Panc1 (cell line): ENCODE data around the gene KEL. TPM values are rescaled to one million over a fixed set of nuclear protein-coding genes. Genes with fewer than 3 reads are reported as not detected.

Experiments
- ATAC-seq: fragments of 200-7000 bp; cut with Tn5 transposase; 2 replicates; pipeline ENCODE4 v1.9.1; 2020; ENCODE audit warnings: mild to moderate bottlenecking, moderate library complexity
- BruUV-seq: library from RNA; stranded (reverse); fragments of 400-500 nt; replicated peaks from 2 replicates; lab custom pipeline; 2021; lab: Mats Ljungman, UMichigan
- CTCF ChIA-PET: fragments of 300-600 bp; sonication (Branson Sonifier 250); formaldehyde crosslinking; loops from one replicate; lab custom pipeline; 2022; ENCODE audit warnings: antibody characterized with exemption; lab: Charles Lee
- POLR2A ChIA-PET: fragments of 300-600 bp; sonication (Branson Sonifier 250); formaldehyde crosslinking; loops from one replicate; lab custom pipeline; 2022; ENCODE audit warnings: antibody characterized with exemption; lab: Charles Lee
- DNase-seq: peaks from one replicate; pipeline ENCODE4 v3.0.0-alpha.2; 2010; ENCODE audit warnings: low read depth, low spot score
- H3K27ac ChIP-seq: 2 replicates; pipeline ENCODE4 v1.5.1; 2011; ENCODE audit warnings: mild to moderate bottlenecking, low read length, inconsistent platforms
- H3K27me3 ChIP-seq: fragments of 200-500 bp; sonication (Bioruptor generic); 2 replicates; pipeline ENCODE4 v1.6.0; 2014; ENCODE audit warnings: low read length, inconsistent platforms; ENCODE audit not compliant: control insufficient read depth, insufficient read depth
- H3K36me3 ChIP-seq: fragments of 200-500 bp; sonication (Bioruptor generic); 2 replicates; pipeline ENCODE4 v1.5.1; 2014; ENCODE audit warnings: inconsistent platforms, mild to moderate bottlenecking, low read length, moderate library complexity; ENCODE audit not compliant: control insufficient read depth, insufficient read depth
- H3K4me1 ChIP-seq: 2 replicates; pipeline ENCODE4 v1.5.1; 2011; ENCODE audit warnings: inconsistent platforms, mild to moderate bottlenecking, low read length, moderate library complexity; ENCODE audit not compliant: control insufficient read depth, insufficient read depth
- H3K4me3 ChIP-seq, 2 experiments: 2 replicates each; pipeline ENCODE4 v1.5.1; 2011 to 2012; ENCODE audit warnings: low read depth in 2 of 2, low read length in 2 of 2, mild to moderate bottlenecking in 2 of 2, inconsistent platforms in 1 of 2, moderate library complexity in 1 of 2
- H3K9me3 ChIP-seq: fragments of 200-500 bp; sonication (Bioruptor generic); 2 replicates; pipeline ENCODE4 v1.5.1; 2014; ENCODE audit warnings: low read depth, mild to moderate bottlenecking, inconsistent platforms, low read length, moderate library complexity; ENCODE audit not compliant: control insufficient read depth, insufficient read depth
- CTCF ChIP-seq: fragments of 450-650 bp; IDR thresholded peaks from 2 replicates; pipeline ENCODE4 v1.5.1; 2017; ENCODE audit warnings: mild to moderate bottlenecking
- POLR2AphosphoS5 ChIP-seq: IDR thresholded peaks from 2 replicates; pipeline ENCODE4 v1.6.1; 2012; ENCODE audit warnings: mild to moderate bottlenecking, low read depth, low read length, moderate library complexity
- REST ChIP-seq, 2 experiments: IDR thresholded peaks; 2 replicates each; pipeline ENCODE4 v1.6.1; 2011 to 2012; ENCODE audit warnings: low read depth in 2 of 2, control low read depth in 1 of 2, low read length in 1 of 2, mild to moderate bottlenecking in 1 of 2, moderate library complexity in 1 of 2; ENCODE audit not compliant: insufficient read depth in 1 of 2
- SIN3A ChIP-seq: IDR thresholded peaks from 2 replicates; pipeline ENCODE4 v1.6.1; 2012; ENCODE audit warnings: low read depth, mild to moderate bottlenecking, low read length, moderate library complexity, borderline replicate concordance; ENCODE audit not compliant: insufficient read depth
- TCF7L2 ChIP-seq: IDR thresholded peaks from 2 replicates; pipeline ENCODE4 v1.6.1; 2011; ENCODE audit warnings: mild to moderate bottlenecking, low read depth, low read length, inconsistent platforms
- in situ Hi-C: cut with HindIII; loops from 2 replicates; pipeline ENCODE4 v1.10.0; 2016; ENCODE audit warnings: low sequenced_read_pairs, low pct_unique_long_range_greater_than_20kb
- intact Hi-C: fragments of 100-400 bp; cut with micrococcal nuclease; formaldehyde crosslinking; loops from one replicate; pipeline ENCODE4 v1.10.0; 2022; ENCODE audit not compliant: unreplicated experiment
- total RNA-seq: library from RNA; stranded (reverse); gene quantifications from one replicate; pipeline ENCODE4 v1.2.1, GENCODE V29; 2021; ENCODE audit not compliant: unreplicated experiment

KEL gene
- total RNA-seq, 1 experiment from 2014 or later: 0.44 TPM

GRCh38 chr7:142901426-142902259 is 60.5 kb downstream of the KEL start:
- no peak for TF ChIP-seq TCF7L2
- TF ChIP-seq POLR2AphosphoS5: no peak
- TF ChIP-seq CTCF: no peak
- no peak for TF ChIP-seq SIN3A
- no peak for TF ChIP-seq REST (IDR thresholded peaks at IDR 0.05; ENCODE audit: insufficient read depth in 1 of 2, low read depth in 2 of 2, low read length in 1 of 2)
- Histone ChIP-seq H3K27me3 (no peaks in the 10 kb centered on the region), H3K4me1 (no peaks in the 10 kb centered on the region), H3K9me3 (peaks cover 9% of the 10 kb centered on the region; the same call in 1 of the 2 replicates), H3K27ac (no peak overlapping the region), H3K36me3 (no peaks in the 10 kb centered on the region), H3K4me3 (no peak overlapping the region)
- POLR2A ChIA-PET: no interaction called here
- no peak for ATAC-seq
- intact Hi-C loops: no loop called here
- DNase-seq: no peak
- CTCF ChIA-PET: no interaction called here
- BruUV-seq: no TSS peak
- in situ Hi-C loops: no loop called here

GRCh38 chr7:142899661-142900060 is 62.5 kb downstream of the KEL start:
- no peaks in the 10 kb centered on the region for H3K36me3 ChIP-seq
- ATAC-seq (no peak), DNase-seq (no peak)
- no peak overlapping the region for H3K4me3 ChIP-seq
- H3K9me3 ChIP-seq: no peaks in the 10 kb centered on the region
- no peaks in the 10 kb centered on the region for H3K27me3 ChIP-seq
- in situ Hi-C loops (no loop called here), intact Hi-C loops (no loop called here)
- BruUV-seq: no TSS peak
- H3K27ac ChIP-seq: no peak overlapping the region
- ChIA-PET POLR2A (no interaction called here), CTCF (no interaction called here)
- no peaks in the 10 kb centered on the region for H3K4me1 ChIP-seq
- TF ChIP-seq CTCF (no peak), TCF7L2 (no peak), POLR2AphosphoS5 (no peak), REST (IDR thresholded peaks at IDR 0.05; ENCODE audit: insufficient read depth in 1 of 2, low read depth in 2 of 2, low read length in 1 of 2) (no peak), SIN3A (no peak)
